Spleen (tissue), 11 donors: ENCODE measurements around the gene BRCA1. TPM values are rescaled to one million over a fixed set of nuclear protein-coding genes. Genes with fewer than 3 reads are reported as not detected.

Source experiments
- DNase-seq: peaks from one replicate; pipeline ENCODE4 v3.0.0-alpha.2; 2020
- H3K27ac ChIP-seq, 8 donors: fragments of 200-600 bp; sonication (generic) in 7 of 8; 1 replicate in 4 of 8; 2 replicates in 4 of 8; pipeline versions ENCODE4 v1.5.0 to v1.8.0; 2016 to 2021; ENCODE audit warnings: inconsistent platforms in 4 of 8, mild to moderate bottlenecking in 4 of 8, moderate library complexity in 1 of 8
- H3K27me3 ChIP-seq, 7 donors: fragments of 200-600 bp; sonication (generic) in 6 of 7; replicated peaks in 1 of 7; 1 replicate in 4 of 7; 2 replicates in 3 of 7; pipeline versions ENCODE4 v1.5.0 to v1.8.0; 2016 to 2021; ENCODE audit warnings: inconsistent platforms in 3 of 7, mild to moderate bottlenecking in 1 of 7
- H3K36me3 ChIP-seq, 6 donors: fragments of 200-600 bp; sonication (generic) in 5 of 6; 1 replicate in 4 of 6; 2 replicates in 2 of 6; pipeline versions ENCODE4 v1.5.0 to v1.8.0; 2016 to 2021; ENCODE audit warnings: inconsistent platforms in 2 of 6
- H3K4me1 ChIP-seq, 6 donors: fragments of 200-600 bp; sonication (generic) in 5 of 6; 1 replicate in 3 of 6; 2 replicates in 3 of 6; pipeline versions ENCODE4 v1.5.0 to v1.8.0; 2016 to 2021; ENCODE audit warnings: inconsistent platforms in 3 of 6
- H3K4me3 ChIP-seq, 8 donors: fragments of 200-600 bp; sonication (generic) in 7 of 8; 1 replicate in 4 of 8; 2 replicates in 4 of 8; pipeline versions ENCODE4 v1.5.0 to v1.8.0; 2016 to 2021; ENCODE audit warnings: inconsistent platforms in 4 of 8, mild to moderate bottlenecking in 4 of 8, moderate library complexity in 2 of 8
- H3K9me3 ChIP-seq, 8 donors: fragments of 200-600 bp; sonication (generic) in 7 of 8; 1 replicate in 4 of 8; 2 replicates in 4 of 8; pipeline versions ENCODE4 v1.5.0 to v1.8.0; 2016 to 2021; ENCODE audit warnings: inconsistent platforms in 4 of 8
- CTCF ChIP-seq, 11 experiments: fragments of 200-600 bp in 7 of 11; fragments of 450-650 bp in 4 of 11; sonication (generic) in 4 of 11; IDR thresholded peaks in 8 of 11; conservative IDR thresholded peaks in 3 of 11; 1 replicate in 7 of 11; 2 replicates in 4 of 11; pipeline versions ENCODE4 v1.4.0 to v1.8.0; 2016 to 2021; ENCODE audit warnings: antibody characterized with exemption in 11 of 11, inconsistent platforms in 4 of 11, mild to moderate bottlenecking in 1 of 11
- POLR2A ChIP-seq, 3 donors: fragments of 450-650 bp; IDR thresholded peaks; one replicate each; pipeline ENCODE4 v1.5.1; 2017; ENCODE audit warnings: antibody characterized with exemption in 3 of 3, mild to moderate bottlenecking in 1 of 3
- POLR2AphosphoS5 ChIP-seq, 3 donors: sonication (generic); formaldehyde crosslinking; IDR thresholded peaks; one replicate each; pipeline ENCODE4 v1.5.1; 2017; ENCODE audit warnings: antibody characterized with exemption in 3 of 3
- WGBS, 5 donors: extraction: QIAGEN DNeasy Blood & Tissue Kit in 3 of 5; methylation state at CpG; one replicate each; pipeline versions ENCODE4 v1.1.5 to v1.1.7; 2013 to 2018; 5-methylcytosine and 5-hydroxymethylcytosine counted together
- intact Hi-C: fragments of 100-400 bp; cut with DNase I; formaldehyde crosslinking; loops from one replicate; pipeline ENCODE4 v1.15.0; 2023; ENCODE audit warnings: low total_unique reads
- polyA plus RNA-seq, 3 donors: library from polyadenylated mRNA; stranded (reverse); fragments of 200-250 nt; gene quantifications; one replicate each; pipeline ENCODE4 v1.2.1, GENCODE V29; 2013
- total RNA-seq, 7 donors: library from RNA; depleted of rRNA in 3 of 7; stranded (reverse); fragments of >200 nt in 3 of 7; fragmentation: NEBNext Ultra II Directional in 4 of 7; extraction: Animal tissue kit (Norgen Biotek cat#: 25700) in 4 of 7; gene quantifications; one replicate each; pipeline versions ENCODE4 v1.1.0 to v1.2.1, GENCODE V29; 2016 to 2021
- donor health status: healthy with polysubstance abuse.
- donor health status: DM: no; HTN: no; CAD: no; lungs with moderate emphysema.
- donor health status: DM: no; HTN: no; CAD: no.
- donor health status: Bipolar disorder and iron deficiency.
- donor health status: healthy.
- donor health status: DM: no; HTN: no; CAD: no.
- donor health status: DM: yes; HTN: yes; CAD: no.

The BRCA1 gene
- total and polyA plus RNA-seq, 10 donors = 1.3 to 13.6 (median 9.1) TPM

- TF ChIP-seq CTCF (IDR thresholded peaks at IDR 0.05 in 8 of 11, conservative IDR thresholded peaks at IDR 0.05 in 3 of 11) (no peak), POLR2A (IDR thresholded peaks at IDR 0.05) (no peak), POLR2AphosphoS5 (IDR thresholded peaks at IDR 0.05) (no peak)
- Histone ChIP-seq H3K27ac (no peak overlapping the region), H3K4me3 (no peak overlapping the region), H3K9me3 (no peaks in the 10 kb centered on the region), H3K36me3 (peaks cover 0 to 52% (median 0%) of the 10 kb centered on the region in 6 donors), H3K4me1 (no peaks in the 10 kb centered on the region), H3K27me3 (no peaks in the 10 kb centered on the region)
- no peak for DNase-seq
- 90 to 98% (median 95%) methylated on average over 2 of the region's 2 CpGs for WGBS, 5 donors
- intact Hi-C loops = no loop called here
These were observed 35.1 kb downstream of the BRCA1 start for GRCh38 chr17:43090022-43090421.

GRCh38 chr17:43085474-43085873 is 39.7 kb downstream of the BRCA1 start:
- no peaks in the 10 kb centered on the region for H3K9me3 ChIP-seq
- no peaks in the 10 kb centered on the region for H3K27me3 ChIP-seq
- H3K36me3 ChIP-seq = peaks cover 0 to 42% (median 0%) of the 10 kb centered on the region in 6 donors
- H3K4me1 ChIP-seq = no peaks in the 10 kb centered on the region
- H3K4me3 ChIP-seq = no peak overlapping the region
- no peak for TF ChIP-seq CTCF (IDR thresholded peaks at IDR 0.05 in 8 of 11, conservative IDR thresholded peaks at IDR 0.05 in 3 of 11)
- no peak for TF ChIP-seq POLR2A (IDR thresholded peaks at IDR 0.05)
- TF ChIP-seq POLR2AphosphoS5 (IDR thresholded peaks at IDR 0.05) = no peak
- H3K27ac ChIP-seq = no peak overlapping the region
- intact Hi-C loops = no loop called here
- no peak for DNase-seq
- 90 to 100% (median 96%) methylated on average over 2 of the region's 2 CpGs for WGBS, 5 donors

- H3K27me3 ChIP-seq = no peaks in the 10 kb centered on the region
- H3K4me1 ChIP-seq = no peaks in the 10 kb centered on the region
- no peak overlapping the region for H3K27ac ChIP-seq
- intact Hi-C loops = no loop called here
- H3K4me3 ChIP-seq = no peak overlapping the region
- DNase-seq = no peak
- H3K36me3 ChIP-seq = peaks cover 0 to 50% (median 0%) of the 10 kb centered on the region in 6 donors
- WGBS, 5 donors = 82 to 92% (median 88%) methylated on average over 1 of the region's 1 CpG
- no peak for TF ChIP-seq POLR2A (IDR thresholded peaks at IDR 0.05)
- no peak for TF ChIP-seq CTCF (IDR thresholded peaks at IDR 0.05 in 8 of 11, conservative IDR thresholded peaks at IDR 0.05 in 3 of 11)
- no peak for TF ChIP-seq POLR2AphosphoS5 (IDR thresholded peaks at IDR 0.05)
- H3K9me3 ChIP-seq = no peaks in the 10 kb centered on the region
These were observed 45.4 kb downstream of the BRCA1 start for GRCh38 chr17:43079641-43080302.

GRCh38 chr17:43074869-43075268 is 50.3 kb downstream of the BRCA1 start:
- no peak overlapping the region for H3K27ac ChIP-seq
- H3K4me1 ChIP-seq = no peaks in the 10 kb centered on the region
- H3K27me3 ChIP-seq = no peaks in the 10 kb centered on the region
- DNase-seq = no peak
- intact Hi-C loops = no loop called here
- TF ChIP-seq CTCF (IDR thresholded peaks at IDR 0.05 in 8 of 11, conservative IDR thresholded peaks at IDR 0.05 in 3 of 11) (no peak), POLR2AphosphoS5 (IDR thresholded peaks at IDR 0.05) (no peak), POLR2A (IDR thresholded peaks at IDR 0.05) (no peak)
- H3K36me3 ChIP-seq = peaks cover 0 to 48% (median 0%) of the 10 kb centered on the region in 6 donors
- no peak overlapping the region for H3K4me3 ChIP-seq
- 90 to 95% (median 92%) methylated on average over 4 of the region's 4 CpGs for WGBS, 5 donors
- no peaks in the 10 kb centered on the region for H3K9me3 ChIP-seq
